Iris pigment epithelial cell (primary cell): ENCODE data around the gene OR51B2.
"Not testable (repeated sequence)": the region's sequence is repeated elsewhere in the genome, so short reads cannot be mapped to it uniquely, and the experiment has no call there.

Source experiments
- DNase-seq: peaks from one replicate; pipeline ENCODE4 v3.0.0-alpha.2; 2011; ENCODE audit warnings: low read depth

Gene OR51B2, protein sequence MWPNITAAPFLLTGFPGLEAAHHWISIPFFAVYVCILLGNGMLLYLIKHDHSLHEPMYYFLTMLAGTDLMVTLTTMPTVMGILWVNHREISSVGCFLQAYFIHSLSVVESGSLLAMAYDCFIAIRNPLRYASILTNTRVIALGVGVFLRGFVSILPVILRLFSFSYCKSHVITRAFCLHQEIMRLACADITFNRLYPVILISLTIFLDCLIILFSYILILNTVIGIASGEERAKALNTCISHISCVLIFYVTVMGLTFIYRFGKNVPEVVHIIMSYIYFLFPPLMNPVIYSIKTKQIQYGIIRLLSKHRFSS

DNA sequence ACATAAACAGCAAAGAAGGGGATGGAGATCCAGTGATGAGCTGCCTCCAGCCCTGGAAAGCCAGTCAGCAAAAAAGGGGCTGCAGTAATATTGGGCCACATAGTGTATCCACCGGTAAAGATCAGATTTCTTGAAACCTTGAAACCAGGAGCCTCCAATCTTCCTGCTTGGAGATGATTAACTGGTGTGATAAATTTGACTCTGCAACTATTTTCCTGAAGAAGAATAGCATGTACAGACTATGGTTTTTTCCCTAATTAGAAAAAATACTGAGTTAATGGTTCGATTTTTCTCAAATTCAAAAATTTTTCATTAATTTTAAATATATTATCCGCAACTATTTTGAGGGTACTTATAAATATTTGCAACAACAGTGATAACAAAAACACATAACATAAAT, at the start of gene OR51B2:
Gene OR51B2 (minus strand): TSS at position 101 of the 400 bp plus-strand sequence. CDS start 0 bp downstream, at position 101.
- DNase-seq, result no peak

DNA sequence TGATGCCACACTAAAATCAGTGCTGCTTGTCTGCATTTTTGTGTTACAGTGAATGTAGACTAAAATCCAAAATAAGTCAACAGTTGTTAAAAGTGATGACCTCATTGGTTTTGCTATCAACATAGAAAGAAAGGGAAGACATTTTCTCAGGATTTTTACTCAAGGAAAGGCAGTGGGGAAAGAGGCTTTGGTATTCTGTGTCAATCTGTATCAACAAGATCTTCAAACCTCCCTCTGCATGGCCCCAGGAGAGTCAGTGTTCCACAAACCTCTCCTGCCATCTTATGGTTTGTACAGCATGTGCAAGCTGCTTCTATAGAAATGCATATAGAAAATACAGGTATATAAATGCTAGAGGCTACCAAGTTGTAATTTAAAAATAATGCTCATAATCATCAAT, 45.7 kb upstream of the OR51B2 start:
- peak; percentile 85 for DNase-seq

DNA sequence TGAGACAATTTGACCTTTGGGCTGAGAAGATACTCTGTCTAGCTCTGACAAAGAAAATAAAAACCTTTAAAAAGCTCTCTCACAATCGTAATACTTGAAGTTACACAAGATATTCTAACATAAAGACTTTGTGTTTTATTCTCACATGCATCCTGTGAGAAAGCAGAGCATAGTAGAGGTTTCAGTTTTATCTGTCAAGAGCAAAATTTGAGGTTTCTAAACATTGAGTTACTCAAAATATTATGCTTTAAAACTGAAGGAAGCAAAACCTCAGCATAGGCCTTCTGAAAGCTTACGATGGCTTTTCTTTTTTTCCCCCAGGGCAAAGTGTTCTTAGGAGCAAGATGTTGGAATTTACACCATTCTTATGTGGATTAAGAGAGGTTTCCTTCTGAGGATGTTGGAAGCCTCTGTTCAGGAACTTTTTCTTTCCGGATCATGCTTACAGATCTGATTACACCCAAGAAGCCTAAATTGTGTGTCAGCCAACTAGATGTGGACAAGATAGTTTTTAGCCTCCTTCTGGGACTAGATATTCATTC, 44.5 kb upstream of the OR51B2 start:
- peak; percentile 26 for DNase-seq

DNA sequence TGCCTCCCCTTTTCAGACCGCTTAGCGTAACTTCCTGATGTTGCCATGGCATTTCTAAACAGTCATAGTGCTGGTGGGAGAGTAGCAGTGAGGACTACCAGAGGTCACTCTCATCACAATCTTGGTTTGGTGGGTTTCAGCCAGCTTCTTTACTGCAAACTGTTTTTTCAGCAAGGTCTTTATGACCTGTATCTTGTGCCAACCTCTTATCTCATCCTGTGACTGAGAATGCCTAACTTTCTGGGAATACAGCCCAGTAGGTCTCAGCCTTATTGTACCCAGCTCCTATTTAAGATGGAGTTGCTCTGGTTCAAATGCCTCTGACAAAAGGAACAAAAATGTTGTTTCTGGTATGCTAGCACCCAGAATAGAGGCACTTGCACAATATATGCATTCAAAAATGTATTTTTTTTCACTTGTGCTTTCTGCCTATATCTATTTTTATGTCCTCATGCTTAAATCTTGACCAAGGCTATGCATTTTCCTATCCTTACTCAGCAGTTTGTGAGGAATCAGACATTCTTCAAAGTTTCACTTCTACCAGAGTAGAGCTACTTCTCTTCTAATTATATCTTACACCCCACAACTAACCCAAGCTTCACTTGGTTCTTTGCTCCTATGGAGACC, 43.5 kb upstream of the OR51B2 start:
- DNase-seq, result peak; percentile 75

DNA sequence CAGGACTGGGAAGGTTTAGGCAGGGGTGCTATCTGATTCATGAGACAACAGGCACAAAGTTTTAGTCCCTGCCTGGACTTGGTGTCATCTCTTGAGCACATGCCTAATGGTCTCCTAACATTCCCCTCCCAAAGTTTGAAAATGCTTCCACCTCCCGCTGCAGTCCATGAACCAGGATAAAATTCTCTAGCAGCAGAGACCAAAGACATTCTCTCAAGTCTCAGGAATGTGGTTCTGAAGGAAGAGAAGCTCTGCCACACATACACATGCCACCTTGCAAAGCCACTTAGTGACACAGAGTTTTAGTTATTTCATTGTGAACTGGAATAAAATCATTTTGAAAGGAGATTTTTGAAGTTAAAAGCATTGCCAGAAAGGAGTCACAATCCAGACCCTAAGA, 42.8 kb upstream of the OR51B2 start:
- DNase-seq, result no peak

DNA sequence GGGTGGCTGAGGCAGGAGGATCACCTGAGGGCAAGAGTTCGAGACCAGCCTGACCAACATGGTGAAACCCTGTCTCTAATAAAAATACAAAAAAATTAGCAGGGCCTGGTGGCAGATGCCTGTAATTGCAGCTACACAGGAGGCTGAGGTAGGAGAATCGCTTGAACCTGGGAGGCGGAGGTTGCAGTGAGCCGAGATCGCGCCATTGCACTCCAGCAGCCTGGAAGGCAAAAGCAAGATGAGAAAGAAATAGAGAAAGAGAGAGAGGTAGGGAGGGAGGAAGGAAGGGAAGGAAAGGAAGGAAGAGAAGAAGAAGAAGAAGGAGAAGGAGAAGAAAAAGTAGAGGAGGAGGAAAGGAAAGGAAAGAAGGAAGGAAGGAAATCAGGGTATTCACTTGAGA, 42.3 kb upstream of the OR51B2 start:
- not testable (repeated sequence) for DNase-seq

DNA sequence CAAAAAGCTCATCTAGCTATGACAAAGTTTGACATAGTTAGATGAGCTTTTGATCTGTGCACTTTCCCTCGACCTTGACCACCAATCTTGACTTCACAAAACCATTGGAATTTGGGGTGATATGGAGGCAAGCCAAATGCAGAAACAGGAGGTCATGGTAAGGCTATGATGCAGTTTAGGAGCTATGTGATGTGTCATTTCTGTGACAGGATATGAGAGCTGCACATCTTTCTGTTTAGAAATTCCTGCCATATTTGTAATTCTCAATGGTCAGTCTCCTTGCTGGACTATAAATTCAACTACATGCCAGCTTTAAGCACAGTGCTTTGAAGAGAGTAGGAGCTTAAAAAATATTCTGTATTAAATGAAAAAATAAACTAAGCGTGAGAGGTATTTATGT, 40.1 kb upstream of the OR51B2 start:
- peak; percentile 96 for DNase-seq

DNA sequence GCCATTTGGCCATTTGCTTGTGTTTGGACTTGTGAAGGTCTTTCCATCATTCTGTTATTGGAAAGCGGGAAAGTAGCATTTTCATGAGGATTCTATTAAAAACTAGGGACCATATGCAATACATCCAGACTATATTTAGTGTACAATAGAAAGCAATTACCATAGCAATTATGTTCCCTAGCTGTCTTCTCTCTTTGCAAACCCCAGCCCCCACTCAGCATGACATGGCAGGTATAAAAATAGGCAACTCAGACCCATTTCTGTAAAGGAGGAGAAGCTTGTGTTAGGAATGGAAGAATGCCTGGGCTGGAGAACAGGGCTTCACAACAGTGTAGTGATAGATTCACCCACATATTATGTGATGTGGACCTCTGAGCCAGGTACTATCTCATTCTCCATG, 39.6 kb upstream of the OR51B2 start:
- DNase-seq, result peak; percentile 23

DNA sequence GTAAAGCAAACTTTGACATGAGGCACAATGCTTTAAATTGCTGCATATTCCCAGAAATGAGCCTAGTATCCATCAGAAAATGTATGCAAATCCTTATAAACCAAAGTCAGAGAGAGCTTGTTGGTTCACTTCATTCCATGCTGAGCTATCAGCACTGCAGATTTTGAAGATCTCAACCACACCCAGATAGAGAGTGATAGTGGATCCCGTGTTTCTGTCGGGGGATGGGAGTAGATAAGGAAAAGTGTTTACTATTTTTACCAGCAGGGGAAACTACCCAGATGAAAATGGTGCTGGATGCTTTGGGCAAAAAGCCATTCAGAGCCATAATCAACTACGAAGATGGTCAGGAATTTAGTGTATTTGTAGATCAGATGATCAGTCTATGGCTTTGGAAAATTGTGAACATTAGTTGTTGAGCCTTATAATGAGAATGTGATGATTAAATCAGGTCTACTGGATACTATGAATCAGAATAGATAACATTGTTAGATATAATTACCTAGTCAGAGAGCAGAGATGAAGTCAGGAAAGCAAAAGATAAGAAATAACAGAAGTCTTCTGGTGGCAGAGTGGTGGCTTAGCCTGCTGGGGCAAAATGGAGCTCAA, 38.0 kb upstream of the OR51B2 start:
- DNase-seq, result no peak

DNA sequence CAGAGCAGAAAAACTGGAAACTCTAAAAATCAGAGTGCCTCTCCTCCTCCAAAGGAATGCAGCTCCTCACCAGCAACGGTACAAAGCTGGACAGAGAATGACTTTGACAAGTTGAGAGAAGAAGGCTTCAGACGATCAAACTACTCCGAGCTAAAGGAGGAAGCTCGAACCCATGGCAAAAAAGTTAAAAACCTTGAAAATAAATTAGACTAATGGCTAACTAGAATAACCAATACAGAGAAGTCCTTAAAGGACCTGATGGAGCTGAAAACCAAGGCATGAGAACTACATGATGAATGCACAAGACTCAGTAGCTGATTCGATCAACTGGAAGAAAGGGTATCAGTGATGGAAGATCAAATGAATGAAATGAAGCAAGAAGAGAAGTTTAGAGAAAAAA, 31.9 kb upstream of the OR51B2 start:
- DNase-seq, result not testable (repeated sequence)

DNA sequence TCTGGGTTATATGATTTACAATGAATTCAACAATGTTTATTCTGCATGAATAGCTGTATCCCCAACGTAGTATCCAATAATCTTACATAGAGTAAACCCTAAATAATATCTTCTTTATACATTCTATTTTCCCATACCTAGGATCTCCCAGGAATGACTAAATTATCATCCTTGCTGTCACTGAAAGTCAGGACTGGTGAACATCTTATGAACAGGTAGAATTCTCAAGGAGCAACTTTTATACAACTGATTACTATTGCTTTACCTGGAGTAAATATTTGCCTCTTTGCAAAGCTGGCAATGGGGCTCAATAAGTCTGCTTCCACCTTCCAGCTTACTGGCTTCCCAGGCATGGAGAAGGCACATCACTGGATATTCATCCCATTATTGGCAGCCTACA, 27.1 kb upstream of the OR51B2 start, which contains the start of gene OR51B6:
Gene OR51B6 (plus strand): TSS at position 301 of the 400 bp plus-strand sequence. CDS start 0 bp downstream, at position 301.
- DNase-seq, result no peak

DNA sequence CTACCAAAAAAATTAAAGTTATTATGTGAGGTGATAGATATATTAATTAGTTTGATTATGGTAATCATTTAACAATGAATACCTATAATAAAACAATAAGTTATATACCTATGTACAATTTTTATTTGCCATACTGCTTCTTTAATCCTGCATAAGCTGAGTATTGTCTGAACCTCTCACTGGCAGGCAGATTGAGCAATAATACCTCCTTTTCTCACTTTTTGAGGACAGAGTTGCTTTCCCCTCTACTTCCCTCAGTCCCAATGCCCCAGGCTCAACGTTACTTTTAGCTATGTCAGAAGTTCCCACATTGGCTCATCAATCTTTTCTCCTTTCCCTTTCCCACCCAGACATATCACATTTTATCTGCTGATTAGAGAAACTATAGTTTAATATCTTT, 25.5 kb upstream of the OR51B2 start:
- no peak for DNase-seq

DNA sequence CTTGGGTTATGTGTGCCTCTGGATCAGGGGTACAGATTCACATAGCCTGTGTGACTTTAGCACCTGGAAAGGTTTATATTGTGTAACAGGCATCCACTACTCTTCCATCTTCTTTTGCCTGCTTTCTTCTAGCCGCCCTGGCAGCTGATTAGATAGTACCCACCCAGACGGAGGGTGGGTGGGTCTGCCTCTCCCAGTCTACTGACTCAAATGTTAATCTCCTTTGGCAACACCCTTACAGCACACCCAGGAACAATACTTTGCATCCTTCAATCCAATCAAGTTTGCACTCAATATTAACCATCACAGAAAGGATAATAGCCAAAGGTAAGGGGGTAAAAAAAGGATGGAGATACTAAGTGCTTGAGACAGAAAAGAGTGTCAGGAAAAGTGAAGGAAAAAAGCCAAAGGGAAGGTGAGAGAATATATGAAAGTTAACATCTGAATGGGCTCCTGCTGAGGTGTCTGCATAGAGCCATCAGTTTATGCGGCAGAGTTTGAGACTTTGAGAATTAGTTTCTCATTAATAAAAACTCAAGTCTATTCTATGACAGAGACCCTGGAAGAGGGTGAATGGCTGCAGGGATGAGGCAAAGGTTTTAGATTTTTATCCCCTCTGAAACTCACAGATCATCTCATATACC, 24.6 kb upstream of the OR51B2 start:
- DNase-seq, result no peak

DNA sequence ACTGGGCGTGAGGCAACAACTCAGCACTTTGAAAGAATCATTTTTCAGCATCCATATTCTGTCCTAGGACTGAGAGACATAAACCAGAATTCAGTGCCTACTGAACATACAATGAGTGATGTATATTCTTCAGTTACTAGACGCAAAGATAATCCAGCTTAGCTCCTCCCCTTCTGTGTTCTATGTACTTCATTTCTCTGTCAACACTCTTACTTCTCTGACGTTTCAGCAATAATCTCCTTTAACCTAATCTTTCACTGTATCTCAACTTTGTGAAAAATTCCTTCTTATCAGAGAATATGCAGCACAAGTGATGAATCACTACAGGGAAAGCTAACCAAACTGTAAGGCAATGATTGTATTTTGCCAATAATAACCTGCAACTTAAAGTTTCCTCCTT, 21.7 kb upstream of the OR51B2 start:
- DNase-seq, result peak; percentile 77

DNA sequence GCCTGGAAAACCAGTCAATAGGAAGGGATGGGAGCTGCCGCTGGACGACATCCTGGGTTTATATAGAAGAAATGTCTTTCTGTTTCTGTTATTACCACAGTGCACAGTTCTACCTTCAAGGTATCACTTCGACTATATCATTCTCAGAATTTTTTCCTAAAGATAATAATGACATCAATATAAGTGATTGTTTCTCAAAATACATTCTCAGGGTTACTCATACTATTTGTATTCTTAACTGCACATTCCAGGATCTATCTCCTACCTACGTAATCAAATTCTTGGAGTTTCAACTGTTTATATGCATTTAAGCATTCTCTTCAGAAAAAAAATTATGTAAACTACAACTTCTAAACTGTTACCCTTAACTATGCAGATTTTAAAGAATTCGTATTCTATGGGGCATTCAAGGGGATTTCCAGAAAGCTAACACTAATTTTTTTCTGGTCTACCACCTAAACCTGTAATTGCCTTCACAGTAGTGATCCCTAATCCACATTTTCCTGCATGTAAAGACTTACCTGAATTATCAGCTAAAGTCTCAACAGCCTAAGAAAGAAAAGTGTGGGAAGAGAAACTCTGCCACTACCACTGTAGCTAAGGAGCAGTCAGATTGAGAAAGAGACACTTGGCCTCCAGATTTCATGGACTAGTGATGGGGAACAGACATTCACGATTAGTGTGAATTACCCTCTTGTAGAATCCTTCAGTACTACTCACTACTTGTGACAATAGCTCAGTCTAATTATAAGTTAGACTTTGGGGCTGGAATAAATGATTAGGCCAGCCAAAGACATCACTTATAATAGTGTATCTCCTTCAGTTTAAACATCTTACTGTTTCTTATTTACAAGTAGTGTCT, 19.6 kb upstream of the OR51B2 start, which contains the start of gene OR51B5:
Gene OR51B5 (minus strand): TSS at position 51 of the 862 bp plus-strand sequence. CDS start 0 bp downstream, at position 51.
- peak; percentile 83 for DNase-seq

DNA sequence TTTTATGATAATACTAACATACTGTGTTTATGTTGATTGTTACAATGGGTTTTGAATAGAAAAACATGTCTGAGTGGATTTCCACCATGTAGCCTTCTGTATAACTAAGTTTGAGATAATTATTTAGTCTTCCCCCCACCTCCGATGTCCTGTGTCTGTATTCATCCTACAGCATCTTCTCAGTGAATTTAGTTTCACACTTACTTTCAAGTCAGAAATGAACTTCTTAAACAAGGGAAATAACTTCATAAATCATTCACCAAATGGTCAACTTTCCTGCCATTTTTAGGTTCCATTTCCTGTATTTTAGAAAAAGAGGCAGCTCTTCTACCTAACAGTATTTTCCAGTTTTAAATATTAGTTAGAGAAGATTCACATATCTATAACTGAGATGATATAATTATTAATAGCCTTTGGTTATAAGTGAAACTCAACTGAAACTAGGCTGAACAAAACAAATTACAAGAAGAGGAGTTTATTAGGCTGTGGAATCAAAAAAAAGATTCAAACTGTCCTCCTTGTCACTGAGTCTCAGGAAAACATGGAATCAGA, 15.8 kb upstream of the OR51B2 start:
- no peak for DNase-seq

DNA sequence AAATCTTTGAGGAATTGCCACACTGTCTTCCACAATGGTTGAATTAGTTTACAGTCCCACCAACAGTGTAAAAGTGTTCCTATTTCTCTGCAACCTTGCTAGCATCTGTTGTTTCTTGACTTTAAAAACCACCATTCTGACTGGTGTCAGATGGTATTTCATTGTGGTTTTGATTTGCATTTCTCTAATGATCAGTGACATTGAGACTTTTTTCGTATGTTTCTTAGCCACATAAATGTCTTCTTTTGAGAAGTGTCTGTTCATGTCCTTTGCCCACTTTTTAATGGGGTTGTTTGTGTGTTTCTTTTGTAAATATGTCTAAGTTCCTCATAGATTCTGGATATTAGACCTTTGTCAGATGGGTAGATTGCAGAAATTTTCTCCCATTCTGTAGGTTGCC, 13.2 kb upstream of the OR51B2 start:
- not testable (repeated sequence) for DNase-seq

DNA sequence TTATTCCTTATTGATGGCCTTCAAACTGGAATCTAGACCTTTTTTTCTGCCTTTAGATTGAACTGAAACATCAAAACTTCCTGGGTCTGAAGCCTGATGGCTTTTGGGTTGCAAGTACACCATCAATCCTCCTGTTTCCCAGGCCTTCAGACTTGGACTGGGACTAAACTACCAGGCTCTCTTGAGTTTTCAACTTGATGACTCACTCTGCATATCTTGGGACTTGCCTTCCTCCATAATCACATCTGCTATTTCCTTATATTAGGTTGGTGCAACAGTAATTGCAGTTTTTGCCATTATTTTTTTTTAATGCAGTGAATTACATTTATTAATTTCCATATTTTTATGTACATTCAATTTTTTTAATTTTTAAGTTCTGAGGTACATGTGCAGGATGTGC, 12.2 kb upstream of the OR51B2 start:
- DNase-seq, result peak; percentile 51

DNA sequence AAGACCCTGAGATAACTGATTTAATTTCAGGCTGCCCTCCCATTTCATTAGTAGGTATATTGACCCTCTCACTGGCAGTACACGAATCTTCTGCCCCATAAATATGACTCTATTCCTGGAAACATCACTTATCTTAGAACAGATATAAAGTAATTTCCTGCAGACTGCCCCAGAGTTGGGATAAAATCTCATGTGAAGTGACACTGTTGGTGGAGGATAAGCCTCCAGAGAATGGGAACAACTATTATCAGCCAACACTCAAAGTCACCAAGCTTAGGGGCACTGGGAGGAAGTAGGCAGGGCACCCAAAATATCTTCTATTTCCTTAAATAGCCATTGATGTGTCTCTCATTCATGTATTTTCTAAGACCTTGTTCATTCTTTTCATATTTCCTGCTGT, 11.1 kb upstream of the OR51B2 start:
- no peak for DNase-seq

DNA sequence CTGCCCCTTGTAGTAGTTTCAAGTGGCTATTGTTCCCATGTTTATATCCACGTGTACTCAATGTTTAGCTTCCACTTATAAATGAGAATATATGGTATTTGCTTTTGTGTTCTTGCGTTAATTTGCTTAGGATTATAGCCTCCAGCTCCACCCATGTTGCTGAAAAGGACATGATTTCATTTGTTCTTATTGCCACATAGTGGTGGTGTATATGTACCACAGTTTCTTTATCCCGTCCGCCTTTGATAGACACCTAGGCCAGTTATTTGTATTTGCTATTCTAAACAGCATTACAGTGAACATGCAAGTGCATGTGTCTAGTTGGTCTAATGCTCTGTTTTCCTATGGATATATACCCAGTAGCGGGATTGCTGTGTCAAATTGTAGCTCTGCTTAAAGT, 6.8 kb downstream of the OR51B2 start:
- no peak for DNase-seq
